HEK293 (cell line): ENCODE data around the gene KREMEN2.

Experiments used
- CTCF ChIA-PET: fragments of 350-600 bp; formaldehyde crosslinking; extraction: SDS; loops from one replicate; lab custom pipeline; 2021; ENCODE audit warnings: antibody characterized with exemption; lab: Yijun Ruan, JAX
- POLR2A ChIA-PET: fragments of 300-600 bp; formaldehyde crosslinking; extraction: SDS; loops from one replicate; lab custom pipeline; 2020; ENCODE audit warnings: antibody characterized with exemption, inconsistent platforms; lab: Yijun Ruan, JAX
- H3K27ac ChIP-seq: fragments of 200-500 bp; sonication (Bioruptor generic); 2 replicates; pipeline ENCODE4 v1.5.1; 2014; ENCODE audit warnings: low read depth, low read length, control low read depth, inconsistent platforms; ENCODE audit errors: extremely low read depth
- H3K36me3 ChIP-seq, 2 experiments: fragments of 200-500 bp in 1 of 2; sonication (Bioruptor generic) in 1 of 2; 1 replicate in 1 of 2; 2 replicates in 1 of 2; pipeline ENCODE4 v1.5.1; 2014 to 2017; ENCODE audit warnings: inconsistent platforms in 2 of 2, low read length in 2 of 2; ENCODE audit not compliant: control insufficient read depth in 2 of 2, insufficient read depth in 1 of 2
- H3K4me1 ChIP-seq: fragments of 200-500 bp; sonication (Bioruptor generic); 2 replicates; pipeline ENCODE4 v1.5.1; 2014; ENCODE audit warnings: mild to moderate bottlenecking, low read length, inconsistent platforms; ENCODE audit not compliant: control insufficient read depth, insufficient read depth
- H3K4me3 ChIP-seq: 2 replicates; pipeline ENCODE4 v1.5.1; 2011; ENCODE audit warnings: low read depth, mild to moderate bottlenecking, control low read depth, low read length, moderate library complexity
- H3K9me3 ChIP-seq: fragments of 200-500 bp; sonication (Bioruptor generic); 2 replicates; pipeline ENCODE4 v1.5.1; 2014; ENCODE audit warnings: low read depth, low read length, inconsistent platforms; ENCODE audit not compliant: control insufficient read depth, insufficient read depth
- AEBP2 ChIP-seq: fragments of 450-650 bp; formaldehyde crosslinking; IDR thresholded peaks from 2 replicates; pipeline ENCODE4 v1.5.1; 2016; ENCODE audit warnings: missing biosample characterization, missing genetic modification characterization, borderline replicate concordance
- BCL11B ChIP-seq: fragments of 450-650 bp; formaldehyde crosslinking; IDR thresholded peaks from 2 replicates; pipeline ENCODE4 v1.5.1; 2016; ENCODE audit warnings: low read depth, missing biosample characterization, missing genetic modification characterization
- GLI2 ChIP-seq: fragments of 450-650 bp; formaldehyde crosslinking; IDR thresholded peaks from 2 replicates; pipeline ENCODE4; 2017; ENCODE audit warnings: missing biosample characterization, missing genetic modification characterization, low read depth, borderline replicate concordance
- GLIS2 ChIP-seq: fragments of 450-650 bp; formaldehyde crosslinking; IDR thresholded peaks from 2 replicates; pipeline ENCODE4 v1.5.1; 2016; ENCODE audit warnings: missing biosample characterization, missing genetic modification characterization
- KLF1 ChIP-seq: fragments of 450-650 bp; formaldehyde crosslinking; IDR thresholded peaks from 2 replicates; pipeline ENCODE4 v1.5.1; 2016; ENCODE audit warnings: missing biosample characterization, missing genetic modification characterization
- MEIS1 ChIP-seq: sonication (generic); formaldehyde crosslinking; IDR thresholded peaks from 2 replicates; pipeline ENCODE4 v1.8.1; 2022; ENCODE audit warnings: missing genetic modification reagents, mild to moderate bottlenecking, borderline replicate concordance
- REPIN1 ChIP-seq: fragments of 450-650 bp; formaldehyde crosslinking; IDR thresholded peaks from 2 replicates; pipeline ENCODE4 v1.5.1; 2017; ENCODE audit warnings: missing biosample characterization, missing genetic modification characterization, low read depth
- ZBTB20 ChIP-seq: fragments of 450-650 bp; formaldehyde crosslinking; IDR thresholded peaks from 2 replicates; pipeline ENCODE4 v1.5.1; 2016; ENCODE audit warnings: missing biosample characterization, missing genetic modification characterization
- ZBTB49 ChIP-seq: fragments of 450-650 bp; formaldehyde crosslinking; IDR thresholded peaks from 2 replicates; pipeline ENCODE4 v1.5.1; 2016; ENCODE audit warnings: missing biosample characterization, missing genetic modification characterization, low read depth
- ZNF140 ChIP-seq: fragments of 450-650 bp; formaldehyde crosslinking; IDR thresholded peaks from 2 replicates; pipeline ENCODE4 v1.5.1; 2016; ENCODE audit warnings: missing biosample characterization, missing genetic modification characterization
- ZNF16 ChIP-seq: fragments of 450-650 bp; formaldehyde crosslinking; IDR thresholded peaks from 2 replicates; pipeline ENCODE4 v1.5.1; 2016; ENCODE audit warnings: low read depth, missing biosample characterization, missing genetic modification characterization
- ZNF292 ChIP-seq: fragments of 450-650 bp; formaldehyde crosslinking; IDR thresholded peaks from 2 replicates; pipeline ENCODE4 v1.5.1; 2016; ENCODE audit warnings: low read depth, missing biosample characterization, missing genetic modification characterization, borderline replicate concordance
- ZNF335 ChIP-seq: fragments of 450-650 bp; formaldehyde crosslinking; conservative IDR thresholded peaks from 2 replicates; pipeline ENCODE4 v1.5.1; 2016; ENCODE audit warnings: missing biosample characterization, missing genetic modification characterization
- ZNF362 ChIP-seq: fragments of 450-650 bp; formaldehyde crosslinking; IDR thresholded peaks from 2 replicates; pipeline ENCODE4 v1.5.1; 2016; ENCODE audit warnings: missing biosample characterization, missing genetic modification characterization
- ZNF433 ChIP-seq: fragments of 450-650 bp; formaldehyde crosslinking; IDR thresholded peaks from 2 replicates; pipeline ENCODE4 v1.5.1; 2016; ENCODE audit warnings: missing biosample characterization, missing genetic modification characterization, low read depth
- ZNF48 ChIP-seq: fragments of 450-650 bp; formaldehyde crosslinking; IDR thresholded peaks from 2 replicates; pipeline ENCODE4 v1.5.1; 2016; ENCODE audit warnings: missing biosample characterization, missing genetic modification characterization
- ZNF488 ChIP-seq: fragments of 450-650 bp; formaldehyde crosslinking; IDR thresholded peaks from 2 replicates; pipeline ENCODE4 v1.5.1; 2016; ENCODE audit warnings: missing biosample characterization, missing genetic modification characterization
- ZNF544 ChIP-seq: fragments of 450-650 bp; formaldehyde crosslinking; IDR thresholded peaks from 2 replicates; pipeline ENCODE4 v1.5.0; 2017; ENCODE audit warnings: missing biosample characterization, missing genetic modification characterization
- ZNF561 ChIP-seq: fragments of 450-650 bp; IDR thresholded peaks from 2 replicates; pipeline ENCODE4 v1.5.1; 2018; ENCODE audit warnings: missing biosample characterization, missing genetic modification characterization, borderline replicate concordance
- ZNF624 ChIP-seq: fragments of 450-650 bp; formaldehyde crosslinking; IDR thresholded peaks from 2 replicates; pipeline ENCODE4 v1.5.1; 2017; ENCODE audit warnings: missing biosample characterization, missing genetic modification characterization
- ZNF701 ChIP-seq: fragments of 450-650 bp; formaldehyde crosslinking; IDR thresholded peaks from 2 replicates; pipeline ENCODE4 v1.5.1; 2016; ENCODE audit warnings: missing biosample characterization, missing genetic modification characterization
- ZNF776 ChIP-seq: fragments of 450-650 bp; formaldehyde crosslinking; IDR thresholded peaks from 2 replicates; pipeline ENCODE4 v1.5.0; 2017; ENCODE audit warnings: missing biosample characterization, missing genetic modification characterization, borderline replicate concordance
- ZXDB ChIP-seq: fragments of 450-650 bp; formaldehyde crosslinking; IDR thresholded peaks from 2 replicates; pipeline ENCODE4 v1.5.1; 2016; ENCODE audit warnings: missing biosample characterization, missing genetic modification characterization
- TF ChIP-seq, protein P1 (sequence below): fragments of 450-650 bp; formaldehyde crosslinking; IDR thresholded peaks from 2 replicates; pipeline ENCODE4 v1.5.1; 2016; ENCODE audit warnings: missing biosample characterization, missing genetic modification characterization
- TF ChIP-seq, protein P2 (sequence below): fragments of 450-650 bp; formaldehyde crosslinking; IDR thresholded peaks from 2 replicates; pipeline ENCODE4 v1.5.1; 2016; ENCODE audit warnings: missing biosample characterization, missing genetic modification characterization

Gene KREMEN2

GRCh38 chr16:3001316-3001715 is 37.2 kb downstream of the KREMEN2 start:
- no peaks in the 10 kb centered on the region for H3K4me1 ChIP-seq
- CTCF ChIA-PET, result interaction anchor here (1.3 to 9.6 kb wide), 2 partner anchors 19 to 30 kb away, joined by 4 to 149 read pairs; partner anchors contain the start of gene TNFRSF12A
- H3K4me3 ChIP-seq, result no peak overlapping the region
- POLR2A ChIA-PET, result interaction anchor here (12.4 kb wide), 1 partner anchor 22 kb away, joined by 247 read pairs; the partner anchor contains the start of genes CLDN6, HCFC1R1, THOC6 and TNFRSF12A
- H3K27ac ChIP-seq, result no peak overlapping the region
- TF ChIP-seq ZBTB49 (tag by site-specific recombination) (no peak), ZNF292 (tag by site-specific recombination) (no peak), REPIN1 (tag by site-specific recombination) (no peak), ZNF701 (no peak), ZNF776 (tag by site-specific recombination) (no peak), MEIS1 (no peak), KLF1 (no peak), GLI2 (tag by site-specific recombination) (no peak), ZNF48 (tag by site-specific recombination) (no peak), ZNF16 (tag by site-specific recombination) (no peak), ZNF544 (tag by site-specific recombination) (no peak), ZNF140 (tag by site-specific recombination) (no peak), ZBTB20 (no peak)
- TF ChIP-seq, protein P1, sequence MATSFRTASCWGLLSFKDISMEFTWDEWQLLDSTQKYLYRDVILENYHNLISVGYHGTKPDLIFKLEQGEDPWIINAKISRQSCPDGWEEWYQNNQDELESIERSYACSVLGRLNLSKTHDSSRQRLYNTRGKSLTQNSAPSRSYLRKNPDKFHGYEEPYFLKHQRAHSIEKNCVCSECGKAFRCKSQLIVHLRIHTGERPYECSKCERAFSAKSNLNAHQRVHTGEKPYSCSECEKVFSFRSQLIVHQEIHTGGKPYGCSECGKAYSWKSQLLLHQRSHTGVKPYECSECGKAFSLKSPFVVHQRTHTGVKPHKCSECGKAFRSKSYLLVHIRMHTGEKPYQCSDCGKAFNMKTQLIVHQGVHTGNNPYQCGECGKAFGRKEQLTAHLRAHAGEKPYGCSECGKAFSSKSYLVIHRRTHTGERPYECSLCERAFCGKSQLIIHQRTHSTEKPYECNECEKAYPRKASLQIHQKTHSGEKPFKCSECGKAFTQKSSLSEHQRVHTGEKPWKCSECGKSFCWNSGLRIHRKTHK (tag by site-specific recombination), result no peak
- no peaks in the 10 kb centered on the region for H3K9me3 ChIP-seq
- H3K36me3 ChIP-seq, result no peaks in the 10 kb centered on the region

- H3K36me3 ChIP-seq, result no peaks in the 10 kb centered on the region
- ChIA-PET CTCF (interaction anchor here (0.7 to 9.6 kb wide), 12 partner anchors 10 to 947 kb away, joined by 3 to 149 read pairs (median 5); partner anchors contain the start of gene TNFRSF12A), POLR2A (interaction anchor here (0.5 to 12.4 kb wide), 9 partner anchors 20 to 1071 kb away, joined by 3 to 247 read pairs (median 3); partner anchors contain the start of genes CLDN6, HCFC1R1, PAQR4 and THOC6)
- H3K4me3 ChIP-seq, result peak overlapping the region; percentile 19
- H3K27ac ChIP-seq, result no peak overlapping the region
- no peaks in the 10 kb centered on the region for H3K4me1 ChIP-seq
- no peaks in the 10 kb centered on the region for H3K9me3 ChIP-seq
- TF ChIP-seq BCL11B (tag by site-specific recombination) (no peak), AEBP2 (no peak), ZNF561 (tag by site-specific recombination) (no peak), ZNF362 (tag by site-specific recombination) (peak; percentile 78), ZNF335 (tag by site-specific recombination) (peak; percentile 50), ZNF488 (no peak), ZNF624 (tag by site-specific recombination) (no peak), GLIS2 (tag by site-specific recombination) (peak; percentile 64; the same call in 1 of the 2 replicates), ZNF433 (tag by site-specific recombination) (no peak), ZXDB (tag by site-specific recombination) (peak; percentile 100)
- TF ChIP-seq, protein P2, sequence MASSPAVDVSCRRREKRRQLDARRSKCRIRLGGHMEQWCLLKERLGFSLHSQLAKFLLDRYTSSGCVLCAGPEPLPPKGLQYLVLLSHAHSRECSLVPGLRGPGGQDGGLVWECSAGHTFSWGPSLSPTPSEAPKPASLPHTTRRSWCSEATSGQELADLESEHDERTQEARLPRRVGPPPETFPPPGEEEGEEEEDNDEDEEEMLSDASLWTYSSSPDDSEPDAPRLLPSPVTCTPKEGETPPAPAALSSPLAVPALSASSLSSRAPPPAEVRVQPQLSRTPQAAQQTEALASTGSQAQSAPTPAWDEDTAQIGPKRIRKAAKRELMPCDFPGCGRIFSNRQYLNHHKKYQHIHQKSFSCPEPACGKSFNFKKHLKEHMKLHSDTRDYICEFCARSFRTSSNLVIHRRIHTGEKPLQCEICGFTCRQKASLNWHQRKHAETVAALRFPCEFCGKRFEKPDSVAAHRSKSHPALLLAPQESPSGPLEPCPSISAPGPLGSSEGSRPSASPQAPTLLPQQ (tag by site-specific recombination), result peak; percentile 95
Observed at GRCh38 chr16:3003582-3004270, 39.7 kb downstream of the KREMEN2 start.
